Stimulated activated CD4-positive, alpha-beta T cell treated with anti-CD3 and anti-CD28 coated beads, Interleukin-15, amount 100 ng/mL, for 1 hour (primary cell): ENCODE data around the gene SOX15.

Experiments
- DNase-seq, 2 donors: peaks; one replicate each; pipeline ENCODE4 v3.0.0-alpha.2; 2020; ENCODE audit warnings: low read depth in 1 of 2, low spot score in 1 of 2

The SOX15 gene

GRCh38 chr17:7559320-7560171, 30.3 kb downstream of the SOX15 start:
- DNase-seq: no peak

DNA sequence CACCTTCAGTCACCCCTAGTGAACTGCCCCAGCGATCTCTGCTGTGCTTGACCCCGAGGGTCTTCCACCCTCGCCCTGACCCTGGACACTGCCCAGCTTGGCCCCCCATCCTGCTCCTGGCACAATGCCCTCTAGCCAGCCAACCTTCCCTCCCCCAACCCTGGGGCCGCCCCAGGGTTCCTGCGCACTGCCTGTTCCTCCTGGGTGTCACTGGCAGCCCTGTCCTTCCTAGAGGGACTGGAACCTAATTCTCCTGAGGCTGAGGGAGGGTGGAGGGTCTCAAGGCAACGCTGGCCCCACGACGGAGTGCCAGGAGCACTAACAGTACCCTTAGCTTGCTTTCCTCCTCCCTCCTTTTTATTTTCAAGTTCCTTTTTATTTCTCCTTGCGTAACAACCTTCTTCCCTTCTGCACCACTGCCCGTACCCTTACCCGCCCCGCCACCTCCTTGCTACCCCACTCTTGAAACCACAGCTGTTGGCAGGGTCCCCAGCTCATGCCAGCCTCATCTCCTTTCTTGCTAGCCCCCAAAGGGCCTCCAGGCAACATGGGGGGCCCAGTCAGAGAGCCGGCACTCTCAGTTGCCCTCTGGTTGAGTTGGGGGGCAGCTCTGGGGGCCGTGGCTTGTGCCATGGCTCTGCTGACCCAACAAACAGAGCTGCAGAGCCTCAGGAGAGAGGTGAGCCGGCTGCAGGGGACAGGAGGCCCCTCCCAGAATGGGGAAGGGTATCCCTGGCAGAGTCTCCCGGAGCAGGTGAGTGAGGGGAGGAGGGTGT, 31.2 kb downstream of the SOX15 start, which contains the start of gene TNFSF13:
Gene TNFSF13, plus strand, starts transcription at position 207 of the 776 bp plus-strand sequence. Its CDS starts 290 bp downstream, at position 497.
- no peak for DNase-seq

DNA sequence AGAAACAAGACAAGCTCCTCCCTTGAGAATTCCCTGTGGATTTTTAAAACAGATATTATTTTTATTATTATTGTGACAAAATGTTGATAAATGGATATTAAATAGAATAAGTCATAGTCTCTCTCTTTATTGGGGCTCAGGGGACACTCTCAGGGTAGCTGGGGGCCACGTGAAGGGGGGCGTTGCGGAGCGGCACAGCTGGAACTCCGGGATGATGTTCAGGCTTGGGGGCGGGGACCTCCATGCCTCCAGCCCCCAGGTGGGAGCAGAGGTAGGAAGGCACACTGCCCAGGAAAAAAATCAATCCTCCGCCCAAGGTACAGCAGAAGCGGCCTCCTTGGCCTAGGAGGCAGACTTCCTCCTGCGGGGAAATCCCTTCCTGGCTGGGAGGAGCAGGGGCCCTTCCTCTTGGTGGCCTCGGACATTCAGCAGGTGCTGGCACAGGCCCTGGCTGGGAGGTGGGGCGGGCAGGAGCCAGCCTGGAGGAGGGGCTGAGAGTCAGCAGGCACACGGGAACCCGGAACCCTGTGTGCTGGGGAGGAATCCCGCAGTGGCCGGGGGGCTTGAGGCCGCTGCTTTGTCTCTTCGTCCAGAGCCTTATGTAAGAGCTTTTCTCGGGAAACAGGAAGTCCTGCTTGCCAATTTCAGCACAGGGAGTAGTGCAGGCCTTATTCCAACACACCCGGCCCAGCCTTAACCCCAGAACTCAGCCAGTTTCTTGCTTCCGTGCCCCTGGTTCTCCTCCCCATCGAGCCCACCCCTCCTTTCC, 31.9 kb downstream of the SOX15 start:
- no peak for DNase-seq

- DNase-seq: no peak
Observed at GRCh38 chr17:7557147-7557764, 32.6 kb downstream of the SOX15 start.

DNA sequence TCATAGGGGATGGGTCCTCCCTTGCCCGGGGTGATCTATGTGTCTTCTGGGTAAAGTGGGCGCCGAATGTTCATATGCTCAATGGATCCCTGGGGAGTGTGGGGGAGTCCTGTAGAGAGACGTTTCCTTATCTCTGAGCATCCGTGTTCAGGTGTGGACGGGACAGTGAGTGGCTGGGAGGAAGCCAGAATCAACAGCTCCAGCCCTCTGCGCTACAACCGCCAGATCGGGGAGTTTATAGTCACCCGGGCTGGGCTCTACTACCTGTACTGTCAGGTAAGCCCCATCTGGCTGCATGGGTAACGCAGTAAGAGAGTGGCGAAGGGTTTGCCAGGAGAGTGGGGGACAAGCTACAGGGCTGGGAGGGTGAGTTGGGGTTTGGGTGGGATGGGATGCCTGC, 33.3 kb downstream of the SOX15 start:
- no peak for DNase-seq

- no peak for DNase-seq
Observed at GRCh38 chr17:7555320-7555948, 34.5 kb downstream of the SOX15 start.

DNA sequence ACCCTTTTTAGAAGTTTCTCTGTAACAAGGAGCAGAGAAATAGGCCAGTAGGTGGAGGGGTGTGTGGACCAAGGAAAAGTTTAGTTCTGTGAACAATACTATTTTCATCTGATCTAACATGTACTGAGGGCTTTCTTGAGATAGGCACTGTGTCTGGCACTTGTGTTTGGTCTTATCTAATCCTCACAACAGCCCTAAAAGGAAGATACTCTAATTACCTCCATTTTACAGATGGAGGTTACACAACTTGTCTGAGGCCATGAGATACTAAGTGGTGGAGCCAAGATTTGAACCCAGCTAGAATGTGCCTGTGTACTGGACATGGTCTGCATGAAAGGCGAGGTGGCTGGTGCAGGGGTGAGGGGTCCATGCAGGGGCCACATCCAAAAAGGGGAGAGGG, 36.5 kb downstream of the SOX15 start:
- no peak for DNase-seq

DNA sequence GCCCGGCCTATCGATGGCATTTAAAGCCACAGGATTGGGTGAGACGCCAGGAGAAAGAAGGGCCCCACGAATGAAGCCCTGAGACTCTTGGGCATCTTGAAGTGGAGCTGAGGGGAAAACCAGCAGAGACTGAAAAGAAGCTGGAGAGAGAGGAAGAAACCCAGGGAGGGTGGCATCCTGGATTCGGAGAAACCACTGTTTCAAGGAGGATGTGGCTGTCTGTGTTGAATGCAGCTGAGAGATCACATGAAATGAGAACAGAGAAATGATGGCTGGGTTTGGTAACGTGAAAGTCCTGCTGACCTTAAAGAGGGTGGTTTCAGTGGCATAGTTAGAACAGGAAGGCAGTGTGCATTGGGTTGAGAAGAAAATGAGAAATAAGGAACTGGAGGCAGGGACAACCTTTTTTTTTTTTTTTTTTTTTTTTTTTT, 37.3 kb downstream of the SOX15 start:
- no peak for DNase-seq

DNA sequence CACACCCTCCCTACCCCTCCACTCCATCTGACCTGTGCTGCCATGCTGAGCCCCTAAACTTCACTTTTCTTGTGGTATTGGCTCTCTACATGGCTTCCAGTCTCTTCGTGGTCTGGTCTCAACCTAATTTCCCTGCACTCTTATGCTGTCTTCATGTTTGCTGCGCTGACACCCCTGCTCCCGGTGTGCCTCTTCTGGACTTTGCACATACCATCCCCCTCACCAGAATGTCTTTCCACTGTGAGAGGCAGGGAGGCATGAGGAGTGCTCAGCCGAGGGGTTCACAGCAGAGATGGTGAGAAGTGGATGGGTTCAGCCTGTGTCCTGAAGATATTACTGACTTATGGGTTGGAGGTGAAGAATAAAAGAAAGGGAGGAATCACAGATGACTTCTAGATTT, 38.5 kb downstream of the SOX15 start:
- no peak for DNase-seq

GRCh38 chr17:7550344-7550743, 39.5 kb downstream of the SOX15 start:
- DNase-seq: no peak

DNA sequence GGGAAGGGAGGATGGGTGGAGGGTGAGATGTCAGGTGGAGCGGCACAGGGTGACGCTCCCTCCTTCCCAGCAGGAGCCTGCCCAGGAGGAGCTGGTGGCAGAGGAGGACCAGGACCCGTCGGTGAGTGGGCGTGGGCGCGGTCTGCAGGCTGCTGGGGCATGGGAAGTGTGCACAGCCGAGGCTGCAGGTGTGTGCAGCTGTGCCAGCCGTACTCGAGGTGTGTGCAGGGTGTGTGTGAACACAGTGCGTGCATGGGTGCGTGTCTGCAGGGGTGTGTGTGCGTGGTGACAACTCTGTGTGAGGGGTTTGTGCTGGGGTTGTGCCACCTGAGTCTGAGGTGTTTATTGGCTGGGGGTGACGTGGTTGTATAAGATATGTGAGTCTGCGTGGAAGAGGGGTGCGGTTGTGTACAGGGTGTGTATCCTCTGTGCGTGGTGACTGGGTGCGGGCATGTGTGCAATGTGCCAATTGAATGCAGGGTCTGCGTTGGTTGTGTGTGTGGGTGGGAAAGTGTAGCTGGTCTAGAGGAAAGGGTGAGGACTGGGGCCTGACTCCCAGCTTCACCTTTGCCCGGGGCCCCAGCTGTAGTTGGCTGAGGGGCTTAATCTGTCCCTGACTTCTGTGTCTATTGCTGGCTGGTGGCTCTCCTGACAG, 40.4 kb downstream of the SOX15 start:
- DNase-seq: peak in 1 of 2 donors; percentile 20

DNA sequence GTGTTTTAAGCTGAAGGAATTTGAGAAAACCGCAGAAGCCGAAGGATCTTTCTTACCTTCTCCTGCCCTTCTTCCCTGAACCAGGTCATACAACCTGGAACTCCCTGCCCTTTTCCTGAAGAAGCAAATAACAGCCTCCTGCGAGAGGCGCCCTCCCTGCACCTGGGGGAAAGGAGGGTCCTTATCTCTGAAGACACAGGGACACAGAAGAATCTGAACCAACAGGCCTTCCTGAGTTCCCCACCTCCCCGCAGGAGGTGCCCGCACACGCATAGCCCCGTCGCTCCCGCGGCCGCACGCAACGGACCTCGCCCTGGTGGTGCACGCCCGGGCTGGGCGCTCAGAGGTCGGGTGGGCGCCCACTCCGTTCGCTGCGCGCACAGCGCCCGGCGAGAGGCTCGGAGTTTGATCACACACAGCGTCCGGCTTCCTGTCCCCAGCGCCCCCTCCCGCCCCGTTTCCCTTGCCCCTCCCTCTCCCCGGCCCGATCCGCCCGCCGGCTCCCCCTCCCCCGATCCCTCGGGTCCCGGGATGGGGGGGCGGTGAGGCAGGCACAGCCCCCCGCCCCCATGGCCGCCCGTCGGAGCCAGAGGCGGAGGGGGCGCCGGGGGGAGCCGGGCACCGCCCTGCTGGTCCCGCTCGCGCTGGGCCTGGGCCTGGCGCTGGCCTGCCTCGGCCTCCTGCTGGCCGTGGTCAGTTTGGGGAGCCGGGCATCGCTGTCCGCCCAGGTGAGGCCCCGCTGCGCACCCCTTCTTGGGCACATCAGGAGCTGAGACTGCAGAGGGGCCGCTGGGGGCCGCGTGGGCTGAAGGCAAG, 41.1 kb downstream of the SOX15 start, which contains the start of gene TNFSF12:
Gene TNFSF12, plus strand, starts transcription at position 474 of the 816 bp plus-strand sequence. Its CDS starts 96 bp downstream, at position 570.
- peak; percentile 29 to 30 for DNase-seq

- DNase-seq: no peak
Observed at GRCh38 chr17:7544911-7545310, 45.0 kb downstream of the SOX15 start.

- DNase-seq: no peak
Observed at GRCh38 chr17:7541074-7541621, 48.7 kb downstream of the SOX15 start.

DNA sequence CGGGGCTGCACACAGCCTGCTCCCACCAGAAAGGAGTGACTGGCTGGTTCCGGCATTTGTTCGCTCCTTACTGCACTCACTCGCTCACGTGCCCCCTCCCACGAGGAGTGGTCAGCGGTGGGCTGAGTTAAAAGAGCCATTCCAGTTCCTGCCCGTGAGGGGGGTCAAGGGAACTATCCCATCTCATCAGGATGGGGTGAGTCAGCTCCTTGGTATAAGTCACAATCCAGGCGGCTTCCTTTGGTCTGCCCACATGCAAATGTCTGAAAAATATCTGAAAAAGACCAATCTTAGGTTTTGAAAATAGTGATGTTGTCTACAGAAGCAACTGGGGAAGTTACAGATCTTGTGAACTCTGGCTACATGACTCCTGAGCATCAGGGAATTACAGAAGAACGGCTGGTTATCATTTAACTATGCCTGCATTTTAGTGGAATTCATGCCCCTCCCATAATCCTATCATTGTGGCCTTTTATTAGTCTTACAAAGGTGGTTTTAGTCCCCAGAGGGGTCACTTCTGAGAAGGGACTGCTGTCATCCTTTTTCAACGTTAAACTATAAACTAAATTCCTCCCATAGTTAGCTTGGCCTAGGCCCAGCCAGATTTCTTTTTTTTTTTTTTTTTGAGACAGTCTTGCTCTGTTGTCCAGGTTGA, 50.9 kb downstream of the SOX15 start:
- DNase-seq: no peak
